Measurements from ENCODE around the gene CASK. TPM values are rescaled to one million over a fixed set of nuclear protein-coding genes. Genes with fewer than 3 reads are reported as not detected.

CASK gene
- total RNA-seq, 1 donor from 2014 or later: 58.8 TPM

DNA sequence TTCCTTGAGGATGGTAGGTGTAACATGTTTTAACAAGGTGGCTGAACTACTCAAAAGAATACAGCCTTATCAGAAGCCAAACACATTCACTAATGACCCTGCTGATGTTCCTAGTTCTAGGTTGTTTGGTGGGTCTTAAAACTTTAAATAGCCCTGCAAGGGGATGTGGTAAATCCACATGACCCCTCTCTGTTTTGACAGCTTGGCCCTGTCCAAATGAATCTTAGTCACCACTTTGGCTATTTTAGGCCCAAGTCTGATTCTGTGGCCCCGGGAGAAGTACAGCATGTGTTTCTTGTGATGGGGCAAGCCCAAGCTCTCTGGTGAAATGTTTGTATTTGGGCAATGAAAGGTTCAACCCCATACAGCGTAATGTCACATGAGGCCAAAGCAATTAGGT lies 289.1 kb downstream of the CASK start:
- no peak overlapping the region for H3K4me3 ChIP-seq (ENCODE audit: low read depth, low read length)
- DNase-seq (ENCODE audit: low read depth): no peak
- TF ChIP-seq, protein P1, sequence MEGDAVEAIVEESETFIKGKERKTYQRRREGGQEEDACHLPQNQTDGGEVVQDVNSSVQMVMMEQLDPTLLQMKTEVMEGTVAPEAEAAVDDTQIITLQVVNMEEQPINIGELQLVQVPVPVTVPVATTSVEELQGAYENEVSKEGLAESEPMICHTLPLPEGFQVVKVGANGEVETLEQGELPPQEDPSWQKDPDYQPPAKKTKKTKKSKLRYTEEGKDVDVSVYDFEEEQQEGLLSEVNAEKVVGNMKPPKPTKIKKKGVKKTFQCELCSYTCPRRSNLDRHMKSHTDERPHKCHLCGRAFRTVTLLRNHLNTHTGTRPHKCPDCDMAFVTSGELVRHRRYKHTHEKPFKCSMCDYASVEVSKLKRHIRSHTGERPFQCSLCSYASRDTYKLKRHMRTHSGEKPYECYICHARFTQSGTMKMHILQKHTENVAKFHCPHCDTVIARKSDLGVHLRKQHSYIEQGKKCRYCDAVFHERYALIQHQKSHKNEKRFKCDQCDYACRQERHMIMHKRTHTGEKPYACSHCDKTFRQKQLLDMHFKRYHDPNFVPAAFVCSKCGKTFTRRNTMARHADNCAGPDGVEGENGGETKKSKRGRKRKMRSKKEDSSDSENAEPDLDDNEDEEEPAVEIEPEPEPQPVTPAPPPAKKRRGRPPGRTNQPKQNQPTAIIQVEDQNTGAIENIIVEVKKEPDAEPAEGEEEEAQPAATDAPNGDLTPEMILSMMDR (conservative IDR thresholded peaks at IDR 0.05; ENCODE audit: low read depth, low read length): no peak

DNA sequence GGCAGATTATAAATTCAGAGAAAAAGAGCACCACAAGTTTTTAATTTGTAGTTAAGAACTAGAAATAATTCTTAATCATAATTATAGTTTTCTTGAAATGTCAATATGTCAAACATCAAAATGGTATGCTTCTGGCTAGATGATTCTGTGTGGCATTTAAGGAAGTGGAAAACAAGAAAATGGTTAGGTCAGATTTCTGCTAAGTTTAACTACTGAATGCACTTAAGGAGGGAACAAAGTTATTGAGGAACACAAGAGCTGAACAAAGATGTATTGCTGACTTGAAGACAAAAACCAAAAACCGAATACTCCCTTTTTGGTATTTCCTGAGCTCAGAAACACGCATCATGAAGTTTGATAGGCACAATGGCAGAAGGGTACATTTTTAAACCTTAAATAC lies 293.3 kb downstream of the CASK start:
- TF ChIP-seq, protein P1 (conservative IDR thresholded peaks at IDR 0.05; ENCODE audit: low read depth, low read length): no peak
- no peak for DNase-seq (ENCODE audit: low read depth)

DNA sequence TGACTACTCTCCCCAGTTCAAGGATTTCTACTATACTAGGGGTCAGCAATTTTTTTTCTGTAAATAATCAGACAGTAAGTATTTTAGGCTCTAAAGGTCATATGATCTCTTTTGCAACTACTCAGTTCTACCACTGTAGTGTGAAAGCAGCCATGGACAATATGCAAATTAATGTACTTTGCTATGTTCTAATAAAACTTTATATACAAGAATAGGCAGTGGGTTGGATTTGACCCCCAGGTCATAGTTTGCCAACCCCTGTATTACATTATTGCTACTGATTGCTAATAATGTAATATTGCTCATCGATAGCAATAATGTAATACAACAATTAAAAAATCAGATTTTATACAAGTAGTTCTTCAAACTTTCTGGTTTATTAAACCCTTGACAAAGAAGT lies 293.8 kb downstream of the CASK start:
- TF ChIP-seq, protein P1 (conservative IDR thresholded peaks at IDR 0.05; ENCODE audit: low read depth, low read length): no peak
- no peak overlapping the region for H3K4me3 ChIP-seq (ENCODE audit: low read depth, low read length)
- no peak for DNase-seq (ENCODE audit: low read depth)

More for the DNA sequence above, 293.3 kb downstream of the CASK start:
- no peak overlapping the region for H3K4me3 ChIP-seq (ENCODE audit: low read depth, low read length)

DNA sequence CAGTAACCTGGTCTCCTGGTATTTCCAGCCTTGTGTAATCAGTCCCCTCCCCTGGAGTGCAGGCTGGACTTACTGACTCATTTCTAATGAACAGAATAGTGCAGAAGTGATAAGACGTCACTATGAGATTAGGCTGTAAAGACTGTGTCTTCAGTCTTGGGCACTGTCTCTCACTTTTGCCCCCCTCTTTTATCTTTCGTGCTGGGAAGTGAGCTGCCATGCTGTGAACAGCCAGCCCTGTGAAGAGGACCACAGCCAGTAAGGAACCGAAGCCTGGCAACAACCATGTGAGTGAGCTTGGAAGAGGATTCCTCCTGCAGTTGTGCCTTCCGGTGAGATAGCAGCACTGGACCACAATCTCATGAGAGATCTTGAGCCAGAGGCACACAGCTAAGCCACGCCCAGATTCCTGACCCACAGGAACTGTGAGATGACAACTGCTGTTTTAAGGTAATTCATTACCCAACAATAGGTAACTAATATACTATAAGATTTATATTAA lies 302.1 kb downstream of the CASK start:
- DNase-seq (ENCODE audit: low read depth): peak; percentile 45
- TF ChIP-seq, protein P1 (conservative IDR thresholded peaks at IDR 0.05; ENCODE audit: low read depth, low read length): no peak
- no peak overlapping the region for H3K4me3 ChIP-seq (ENCODE audit: low read depth, low read length)

DNA sequence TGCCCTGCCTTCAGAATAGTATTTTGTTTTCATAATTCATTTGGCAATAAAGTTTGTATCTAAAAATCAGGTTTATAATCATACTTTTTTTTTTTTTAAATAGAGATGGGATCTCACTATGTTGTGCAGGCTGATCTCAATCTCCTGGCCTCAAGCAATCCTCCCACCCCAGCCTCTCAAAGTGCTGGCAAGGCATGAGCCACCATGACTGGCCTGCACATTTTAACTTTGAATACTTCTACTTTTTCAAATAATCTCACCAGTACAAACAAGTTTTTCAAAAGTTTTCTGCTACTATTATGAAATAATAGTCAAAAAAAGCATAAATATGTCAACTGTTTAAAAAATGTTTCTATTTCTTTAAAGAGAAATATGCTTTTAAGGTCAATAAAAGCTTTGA lies 304.1 kb downstream of the CASK start:
- no peak overlapping the region for H3K4me3 ChIP-seq (ENCODE audit: low read depth, low read length)
- TF ChIP-seq, protein P1 (conservative IDR thresholded peaks at IDR 0.05; ENCODE audit: low read depth, low read length): no peak

DNA sequence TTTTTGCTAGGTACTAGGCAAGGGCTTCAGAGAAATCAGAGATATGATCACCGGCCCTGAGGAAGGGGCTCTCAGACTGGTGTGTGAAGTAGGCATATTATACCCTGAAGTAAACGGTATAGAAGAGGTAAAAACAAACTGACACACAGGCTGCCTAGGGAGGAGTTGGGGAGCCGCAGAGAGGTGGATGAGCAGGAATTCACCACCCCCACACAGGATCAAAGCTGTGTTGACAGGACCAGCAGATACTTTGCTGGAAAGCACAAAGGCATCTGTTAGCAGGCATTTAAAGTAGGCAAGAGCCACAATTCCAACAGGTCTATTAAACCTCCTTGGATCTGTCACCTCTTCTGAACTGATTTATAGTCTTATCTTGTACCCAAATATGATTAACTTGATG lies 306.4 kb downstream of the CASK start:
- DNase-seq (ENCODE audit: low read depth): no peak
- TF ChIP-seq, protein P1 (conservative IDR thresholded peaks at IDR 0.05; ENCODE audit: low read depth, low read length): no peak
- no peak overlapping the region for H3K4me3 ChIP-seq (ENCODE audit: low read depth, low read length)

More for the DNA sequence above, 304.1 kb downstream of the CASK start:
- DNase-seq (ENCODE audit: low read depth): no peak

DNA sequence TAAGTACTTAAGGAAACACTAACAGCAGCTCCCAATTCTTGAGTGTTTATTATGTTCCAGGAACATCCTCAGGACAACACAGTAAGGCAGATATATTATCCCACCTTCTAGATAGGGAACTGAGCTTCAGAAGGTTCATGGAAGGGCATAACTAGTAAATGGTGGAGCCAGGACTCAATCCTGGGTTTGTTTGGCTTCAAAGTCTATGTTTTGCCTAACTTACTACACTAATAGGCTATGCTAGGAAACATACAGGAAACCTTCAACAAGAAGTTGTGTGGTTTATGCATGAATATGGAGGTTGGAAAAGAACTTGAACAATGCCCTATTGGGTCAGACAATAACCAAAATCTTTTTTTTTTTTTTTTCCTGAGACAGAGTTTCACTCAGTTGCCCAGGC lies 307.1 kb downstream of the CASK start:
- TF ChIP-seq, protein P1 (conservative IDR thresholded peaks at IDR 0.05; ENCODE audit: low read depth, low read length): no peak
- H3K4me3 ChIP-seq (ENCODE audit: low read depth, low read length): no peak overlapping the region
- no peak for DNase-seq (ENCODE audit: low read depth)

Data from epithelial cell of proximal tubule (primary cell).